K562 (cell line): ENCODE results near the gene RSF1. TPM values are rescaled to one million over a fixed set of nuclear protein-coding genes. Genes with fewer than 3 reads are reported as not detected.

Experiments used
- ATAC-seq: fragments of 200-7000 bp; cut with Tn5 transposase; 3 replicates; pipeline ENCODE4 v1.9.1; 2020; ENCODE audit warnings: moderate library complexity
- BruUV-seq: library from RNA; stranded (reverse); fragments of 400-500 nt; replicated peaks from 2 replicates; lab custom pipeline; 2021; lab: Mats Ljungman, UMichigan
- CTCF ChIA-PET: fragments of 300-600 bp; formaldehyde crosslinking; extraction: SDS; loops from one replicate; lab custom pipeline; 2021; ENCODE audit warnings: low intra/inter-chr PET ratio; lab: Yijun Ruan, JAX
- POLR2A ChIA-PET: fragments of 300-600, 350-650 bp; sonication (Branson Sonifier 250); formaldehyde crosslinking; extraction: SDS; loops from one replicate; lab custom pipeline; 2021; ENCODE audit warnings: antibody characterized with exemption, inconsistent platforms; lab: Yijun Ruan, JAX
- DNase-seq, 4 experiments: peaks; one replicate each; pipeline versions ENCODE4 v3.0.0 to v3.0.0-alpha.2; 2011 to 2018; ENCODE audit warnings: low spot score in 3 of 4, mixed read lengths in 3 of 4; ENCODE audit errors: extremely low read depth in 1 of 4
- FAIRE-seq: peaks from 2 replicates; lab custom pipeline; 2011; peaks lifted over from hg19 to GRCh38; lab: Jason Lieb, UNC
- H2AFZ ChIP-seq: 2 replicates; pipeline ENCODE4 v1.6.0; 2011; ENCODE audit warnings: low read depth, low read length, control low read depth, inconsistent platforms
- H3K27ac ChIP-seq: fragments of 200-600 bp; 3 replicates; pipeline ENCODE4 v1.8.0; 2011; ENCODE audit warnings: low read depth, mild to moderate bottlenecking, control low read depth, inconsistent platforms, low read length, moderate library complexity, mixed read lengths; ENCODE audit errors: extremely low read depth
- H3K27me3 ChIP-seq, 2 experiments: fragments of 300-600 bp in 1 of 2; 2 replicates in 1 of 2; 3 replicates in 1 of 2; pipeline versions ENCODE4 v1.6.0 to v1.8.0; 2011; ENCODE audit warnings: inconsistent platforms in 2 of 2, low read length in 2 of 2, mild to moderate bottlenecking in 1 of 2, mixed read lengths in 1 of 2, moderate library complexity in 1 of 2; ENCODE audit not compliant: control insufficient read depth in 2 of 2, insufficient read depth in 2 of 2
- H3K36me3 ChIP-seq: fragments of 300-600 bp; 3 replicates; pipeline ENCODE4 v1.8.0; 2011; ENCODE audit warnings: mild to moderate bottlenecking, low read length, inconsistent platforms; ENCODE audit not compliant: control insufficient read depth, insufficient read depth
- H3K4me1 ChIP-seq, 2 experiments: fragments of 200-600 bp in 1 of 2; replicated peaks in 1 of 2; 2 replicates in 1 of 2; 3 replicates in 1 of 2; pipeline versions ENCODE4 v1.5.1 to v1.8.0; 2011; ENCODE audit warnings: inconsistent platforms in 2 of 2, low read length in 2 of 2, mild to moderate bottlenecking in 1 of 2, mixed read lengths in 1 of 2, moderate library complexity in 1 of 2; ENCODE audit not compliant: control insufficient read depth in 2 of 2, insufficient read depth in 2 of 2
- H3K4me2 ChIP-seq: 2 replicates; pipeline ENCODE4 v1.6.1; 2011; ENCODE audit warnings: low read length, control low read depth, inconsistent platforms, mixed read lengths; ENCODE audit not compliant: insufficient read depth
- H3K4me3 ChIP-seq: fragments of 200-600 bp; sonication (generic), shearing (Covaris generic); 2 replicates; pipeline ENCODE4 v1.5.1; 2016; ENCODE audit warnings: control low read depth, inconsistent platforms
- H3K79me2 ChIP-seq: fragments of 200-600 bp; 3 replicates; pipeline ENCODE4 v1.8.0; 2011; ENCODE audit warnings: low read length, inconsistent platforms; ENCODE audit not compliant: control insufficient read depth, insufficient read depth
- H3K9ac ChIP-seq, 2 experiments: 2 replicates each; pipeline versions ENCODE4 v1.6.0 to v1.6.1; 2011; ENCODE audit warnings: low read depth in 2 of 2, low read length in 2 of 2, control low read depth in 1 of 2, inconsistent platforms in 1 of 2, mild to moderate bottlenecking in 1 of 2, mixed read lengths in 1 of 2; ENCODE audit not compliant: insufficient read depth in 1 of 2
- H3K9me1 ChIP-seq: one replicate; pipeline ENCODE4 v1.6.0; 2011; ENCODE audit warnings: inconsistent platforms, mild to moderate bottlenecking, low read length, moderate library complexity; ENCODE audit not compliant: control insufficient read depth, insufficient read depth
- H3K9me3 ChIP-seq: replicated peaks from 2 replicates; pipeline ENCODE4 v1.5.1; 2011; ENCODE audit warnings: low read depth, low read length, inconsistent platforms; ENCODE audit not compliant: control insufficient read depth, insufficient read depth
- H4K20me1 ChIP-seq: replicated peaks from 2 replicates; pipeline ENCODE4 v1.6.1; 2011; ENCODE audit warnings: low read length, inconsistent platforms, mixed read lengths; ENCODE audit not compliant: control insufficient read depth, insufficient read depth
- CBFB ChIP-seq: sonication (generic); formaldehyde crosslinking; IDR thresholded peaks from 2 replicates; pipeline ENCODE4 v1.4.0; 2020; ENCODE audit warnings: mild to moderate bottlenecking, missing genetic modification reagents
- ELF4 ChIP-seq: fragments of 450-650 bp; formaldehyde crosslinking; IDR thresholded peaks from 2 replicates; pipeline ENCODE4 v1.4.0; 2022; ENCODE audit warnings: missing genetic modification characterization
- ERF ChIP-seq: fragments of 450-650 bp; formaldehyde crosslinking; IDR thresholded peaks from 2 replicates; pipeline ENCODE4 v1.4.0; 2020; ENCODE audit warnings: mild to moderate bottlenecking, mixed read lengths
- ZNF717 ChIP-seq: fragments of 250-450 bp; sonication (Bioruptor Pico); IDR thresholded peaks from 2 replicates; pipeline ENCODE4 v1.5.0; 2021
- ZNF766 ChIP-seq: fragments of 200-800 bp; sonication (Bioruptor generic); conservative IDR thresholded peaks from 2 replicates; pipeline ENCODE4 v1.6.1; 2016; ENCODE audit warnings: missing genetic modification characterization, missing compliant biosample characterization
- ZSCAN29 ChIP-seq: fragments of 450-650 bp; IDR thresholded peaks from 2 replicates; pipeline ENCODE4 v1.6.1; 2017
- WGBS: fragments of 100-300 bp; shearing (Covaris generic); methylation state at CpG from one replicate; pipeline ENCODE4 v1.1.6; 2016; ENCODE audit warnings: low coverage, mixed read lengths; ENCODE audit not compliant: insufficient coverage; ENCODE audit errors: missing lambda C conversion rate; 5-methylcytosine and 5-hydroxymethylcytosine counted together
- in situ Hi-C: fragments of 300-500 bp; cut with MboI; formaldehyde crosslinking; loops from 4 replicates; pipeline ENCODE4 v1.15.0; 2018; ENCODE audit warnings: inconsistent platforms, mixed read lengths
- intact Hi-C: fragments of 100-400 bp; cut with micrococcal nuclease; formaldehyde crosslinking; loops from 2 replicates; pipeline ENCODE4 v1.14.2; 2022
- polyA plus RNA-seq, 8 experiments: library from polyadenylated mRNA; depleted of rRNA in 4 of 8; stranded (reverse) in 5 of 8; unstranded in 3 of 8; fragments of >200 nt; fragmentation: Nextera tagmentation in 2 of 8; fragmentation: Illumina TruSeq in 1 of 8; extraction: Ambion mirVana in 2 of 8; extraction: Trizol in 1 of 8; gene quantifications; 2 replicates each; pipeline versions ENCODE4 v1.2.1 to v1.2.3, GENCODE V29; 2011 to 2014; ENCODE audit warnings: inconsistent platforms in 1 of 8, missing spikeins in 1 of 8
- total RNA-seq, 7 experiments: library from RNA; depleted of rRNA in 6 of 7; stranded (reverse); fragments of >200 nt in 6 of 7; fragmentation: Illumina TruSeq in 2 of 7; extraction: Trizol in 2 of 7; gene quantifications; 2 replicates each; pipeline versions ENCODE4 v1.2.1 to v1.2.3, GENCODE V29; 2011 to 2021; ENCODE audit warnings: low replicate concordance in 1 of 7
- TF ChIP-seq, protein P1 (sequence below): fragments of 450-650 bp; formaldehyde crosslinking; IDR thresholded peaks from 2 replicates; pipeline ENCODE4 v1.4.0; 2022; ENCODE audit warnings: missing genetic modification characterization
- TF ChIP-seq, protein P2 (sequence below): IDR thresholded peaks from 2 replicates; pipeline ENCODE4 v1.6.1; 2014; ENCODE audit warnings: antibody characterized with exemption
- TF ChIP-seq, protein P3 (sequence below), 2 experiments: fragments of 450-650 bp in 1 of 2; sonication (generic) in 1 of 2; formaldehyde crosslinking in 1 of 2; IDR thresholded peaks; 2 replicates each; pipeline versions ENCODE4 v1.7.1 to v1.9.0; 2016 to 2022; ENCODE audit warnings: inconsistent platforms in 1 of 2, mild to moderate bottlenecking in 1 of 2, missing genetic modification reagents in 1 of 2

RSF1 gene
- total and polyA plus RNA-seq, 9 of the 15 experiments (the other 6 are each of a cell fraction or from before 2014, with no cell fraction given): 9.7 to 63.6 (median 42.8) TPM

DNA sequence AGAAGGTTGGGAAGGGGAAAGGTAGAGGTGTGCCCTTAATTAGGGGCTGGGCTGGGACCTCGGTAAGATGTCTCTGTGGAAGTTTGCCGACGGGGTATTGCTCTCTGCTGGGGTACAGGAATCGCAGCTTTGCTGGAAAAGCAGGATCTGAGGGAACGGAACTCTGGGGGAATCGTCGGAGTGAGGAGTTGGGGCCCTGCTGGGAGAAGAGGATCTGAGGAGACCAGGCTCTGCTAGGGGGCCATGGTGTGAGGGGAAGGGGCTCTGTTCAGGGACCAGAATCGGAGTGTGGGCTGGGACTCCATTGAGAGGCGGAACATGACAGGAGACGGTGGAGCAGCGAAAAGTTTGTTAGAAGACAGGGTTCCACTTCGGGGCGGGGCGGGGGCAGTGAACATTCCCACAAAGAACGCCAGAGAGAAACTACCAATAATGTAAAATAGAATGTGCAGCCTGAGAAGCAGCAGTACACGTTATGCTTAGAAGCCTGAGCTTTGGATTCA, 878 bp upstream of the RSF1 start:
- peaks cover 10% of the 10 kb centered on the region for H4K20me1 ChIP-seq
- H3K27me3 ChIP-seq: no peaks in the 10 kb centered on the region
- H3K9ac ChIP-seq: peak overlapping the region; percentile 83 to 97
- no peaks in the 10 kb centered on the region for H3K9me3 ChIP-seq
- peak overlapping the region; percentile 98 for H3K4me2 ChIP-seq
- TSS peak; percentile 51 for BruUV-seq
- peak overlapping the region; percentile 97 for H2AFZ ChIP-seq
- 1% methylated on average over 15 of the region's 16 CpGs for WGBS
- peak overlapping the region; percentile 97 for H3K4me3 ChIP-seq
- ATAC-seq (no peak), DNase-seq (peak in 3 of 4 experiments; percentile 17 to 27 (median 18)), FAIRE-seq (no peak)
- H3K79me2 ChIP-seq: peaks cover 44% of the 10 kb centered on the region
- POLR2A ChIA-PET: no interaction called here
- CTCF ChIA-PET: no interaction called here
- in situ Hi-C loops (no loop called here), intact Hi-C loops (loop anchor here (2.0 to 5.0 kb wide), 3 partner anchors 43 to 226 kb away; partner anchors contain the start of gene CLNS1A)
- peaks cover 12 to 22% of the 10 kb centered on the region in 2 experiments; a peak in 4 of 5 replicates for H3K4me1 ChIP-seq
- H3K36me3 ChIP-seq: peaks cover 11% of the 10 kb centered on the region; the same call in 1 of the 3 replicates
- no peaks in the 10 kb centered on the region for H3K9me1 ChIP-seq
- H3K27ac ChIP-seq: peak overlapping the region; percentile 62
- 0 out of 2 replicates have a peak, but pooled peaks have one; percentile 19 for TF ChIP-seq ELF4
- TF ChIP-seq, protein P1, sequence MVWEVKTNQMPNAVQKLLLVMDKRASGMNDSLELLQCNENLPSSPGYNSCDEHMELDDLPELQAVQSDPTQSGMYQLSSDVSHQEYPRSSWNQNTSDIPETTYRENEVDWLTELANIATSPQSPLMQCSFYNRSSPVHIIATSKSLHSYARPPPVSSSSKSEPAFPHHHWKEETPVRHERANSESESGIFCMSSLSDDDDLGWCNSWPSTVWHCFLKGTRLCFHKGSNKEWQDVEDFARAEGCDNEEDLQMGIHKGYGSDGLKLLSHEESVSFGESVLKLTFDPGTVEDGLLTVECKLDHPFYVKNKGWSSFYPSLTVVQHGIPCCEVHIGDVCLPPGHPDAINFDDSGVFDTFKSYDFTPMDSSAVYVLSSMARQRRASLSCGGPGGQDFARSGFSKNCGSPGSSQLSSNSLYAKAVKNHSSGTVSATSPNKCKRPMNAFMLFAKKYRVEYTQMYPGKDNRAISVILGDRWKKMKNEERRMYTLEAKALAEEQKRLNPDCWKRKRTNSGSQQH: 0 out of 2 replicates have a peak, but pooled peaks have one; percentile 7
- TF ChIP-seq, protein P2, sequence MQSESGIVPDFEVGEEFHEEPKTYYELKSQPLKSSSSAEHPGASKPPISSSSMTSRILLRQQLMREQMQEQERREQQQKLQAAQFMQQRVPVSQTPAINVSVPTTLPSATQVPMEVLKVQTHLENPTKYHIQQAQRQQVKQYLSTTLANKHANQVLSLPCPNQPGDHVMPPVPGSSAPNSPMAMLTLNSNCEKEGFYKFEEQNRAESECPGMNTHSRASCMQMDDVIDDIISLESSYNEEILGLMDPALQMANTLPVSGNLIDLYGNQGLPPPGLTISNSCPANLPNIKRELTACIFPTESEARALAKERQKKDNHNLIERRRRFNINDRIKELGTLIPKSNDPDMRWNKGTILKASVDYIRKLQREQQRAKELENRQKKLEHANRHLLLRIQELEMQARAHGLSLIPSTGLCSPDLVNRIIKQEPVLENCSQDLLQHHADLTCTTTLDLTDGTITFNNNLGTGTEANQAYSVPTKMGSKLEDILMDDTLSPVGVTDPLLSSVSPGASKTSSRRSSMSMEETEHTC: no peak
- 0 out of 2 replicates have a peak, but pooled peaks have one; percentile 24 for TF ChIP-seq ERF (CRISPR knock-in tag)
- TF ChIP-seq ZNF717 (CRISPR knock-in tag): no peak
- no peak for TF ChIP-seq ZNF766
- TF ChIP-seq ZSCAN29: 0 out of 2 replicates have a peak, but pooled peaks have one; percentile 33
- TF ChIP-seq CBFB: no peak
- TF ChIP-seq, protein P3, sequence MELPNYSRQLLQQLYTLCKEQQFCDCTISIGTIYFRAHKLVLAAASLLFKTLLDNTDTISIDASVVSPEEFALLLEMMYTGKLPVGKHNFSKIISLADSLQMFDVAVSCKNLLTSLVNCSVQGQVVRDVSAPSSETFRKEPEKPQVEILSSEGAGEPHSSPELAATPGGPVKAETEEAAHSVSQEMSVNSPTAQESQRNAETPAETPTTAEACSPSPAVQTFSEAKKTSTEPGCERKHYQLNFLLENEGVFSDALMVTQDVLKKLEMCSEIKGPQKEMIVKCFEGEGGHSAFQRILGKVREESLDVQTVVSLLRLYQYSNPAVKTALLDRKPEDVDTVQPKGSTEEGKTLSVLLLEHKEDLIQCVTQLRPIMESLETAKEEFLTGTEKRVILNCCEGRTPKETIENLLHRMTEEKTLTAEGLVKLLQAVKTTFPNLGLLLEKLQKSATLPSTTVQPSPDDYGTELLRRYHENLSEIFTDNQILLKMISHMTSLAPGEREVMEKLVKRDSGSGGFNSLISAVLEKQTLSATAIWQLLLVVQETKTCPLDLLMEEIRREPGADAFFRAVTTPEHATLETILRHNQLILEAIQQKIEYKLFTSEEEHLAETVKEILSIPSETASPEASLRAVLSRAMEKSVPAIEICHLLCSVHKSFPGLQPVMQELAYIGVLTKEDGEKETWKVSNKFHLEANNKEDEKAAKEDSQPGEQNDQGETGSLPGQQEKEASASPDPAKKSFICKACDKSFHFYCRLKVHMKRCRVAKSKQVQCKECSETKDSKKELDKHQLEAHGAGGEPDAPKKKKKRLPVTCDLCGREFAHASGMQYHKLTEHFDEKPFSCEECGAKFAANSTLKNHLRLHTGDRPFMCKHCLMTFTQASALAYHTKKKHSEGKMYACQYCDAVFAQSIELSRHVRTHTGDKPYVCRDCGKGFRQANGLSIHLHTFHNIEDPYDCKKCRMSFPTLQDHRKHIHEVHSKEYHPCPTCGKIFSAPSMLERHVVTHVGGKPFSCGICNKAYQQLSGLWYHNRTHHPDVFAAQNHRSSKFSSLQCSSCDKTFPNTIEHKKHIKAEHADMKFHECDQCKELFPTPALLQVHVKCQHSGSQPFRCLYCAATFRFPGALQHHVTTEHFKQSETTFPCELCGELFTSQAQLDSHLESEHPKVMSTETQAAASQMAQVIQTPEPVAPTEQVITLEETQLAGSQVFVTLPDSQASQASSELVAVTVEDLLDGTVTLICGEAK (IDR thresholded peaks at IDR 0.05): peak; percentile 7; the same call in 1 of the 2 replicates
- TF ChIP-seq, protein P3 (CRISPR knock-in tag; IDR thresholded peaks at IDR 0.05): no peak
